Non-pigmented ciliary epithelial cell (primary cell): ENCODE data around the gene TSPO.

Experiments
- DNase-seq: peaks from one replicate; pipeline ENCODE4 v3.0.0-alpha.2; 2010; ENCODE audit warnings: low read depth

TSPO gene

GRCh38 chr22:43179146-43179910 is 28.0 kb downstream of the TSPO start:
- DNase-seq = no peak

- no peak for DNase-seq
Measured at GRCh38 chr22:43179911-43180195, 28.5 kb downstream of the TSPO start.

- DNase-seq = no peak
Measured at GRCh38 chr22:43180670-43181069, 29.3 kb downstream of the TSPO start.

GRCh38 chr22:43181321-43182076 is 30.1 kb downstream of the TSPO start:
- no peak for DNase-seq

GRCh38 chr22:43182118-43182517 is 30.8 kb downstream of the TSPO start:
- DNase-seq = no peak

- DNase-seq = no peak
Measured at GRCh38 chr22:43182726-43183125, 31.4 kb downstream of the TSPO start.

- DNase-seq = peak; percentile 48
Measured at GRCh38 chr22:43183496-43184277, 32.3 kb downstream of the TSPO start.

- no peak for DNase-seq
Measured at GRCh38 chr22:43185860-43186261, 34.5 kb downstream of the TSPO start.

- DNase-seq = no peak
Measured at GRCh38 chr22:43186272-43187170, 35.2 kb downstream of the TSPO start, which contains the start of gene TTLL12. Gene TTLL12, minus strand, starts transcription at chr22:43187134. Its CDS starts 65 bp downstream, at chr22:43187069.

- DNase-seq = peak; percentile 50
Measured at GRCh38 chr22:43187171-43188099, 36.1 kb downstream of the TSPO start.

- no peak for DNase-seq
Measured at GRCh38 chr22:43188829-43189545, 37.6 kb downstream of the TSPO start.

- DNase-seq = no peak
Measured at GRCh38 chr22:43191831-43192230, 40.5 kb downstream of the TSPO start.

GRCh38 chr22:43197271-43197941 is 46.0 kb downstream of the TSPO start:
- no peak for DNase-seq

GRCh38 chr22:43198126-43198525 is 46.8 kb downstream of the TSPO start:
- no peak for DNase-seq

- no peak for DNase-seq
Measured at GRCh38 chr22:43198936-43199335, 47.6 kb downstream of the TSPO start.

- no peak for DNase-seq
Measured at GRCh38 chr22:43199541-43199940, 48.2 kb downstream of the TSPO start.

GRCh38 chr22:43200031-43200430 is 48.7 kb downstream of the TSPO start:
- no peak for DNase-seq

GRCh38 chr22:43200555-43200954 is 49.2 kb downstream of the TSPO start:
- no peak for DNase-seq

- DNase-seq = no peak
Measured at GRCh38 chr22:43201486-43202219, 50.3 kb downstream of the TSPO start.
